SK-N-SH (cell line): ENCODE results near the gene OSBPL2. TPM values are rescaled to one million over a fixed set of nuclear protein-coding genes. Genes with fewer than 3 reads are reported as not detected.

Source experiments
- CTCF ChIP-seq: fragments of 200-600 bp; sonication (generic); IDR thresholded peaks from 2 replicates; pipeline ENCODE4 v1.6.1; 2017; ENCODE audit warnings: antibody characterized with exemption, mild to moderate bottlenecking, moderate library complexity
- EP300 ChIP-seq, 2 experiments: IDR thresholded peaks; 2 replicates each; pipeline versions ENCODE4 v1.4.0 to v1.6.1; 2012; ENCODE audit warnings: borderline replicate concordance in 1 of 2, low read depth in 1 of 2, low read length in 1 of 2
- JUND ChIP-seq: IDR thresholded peaks from 2 replicates; pipeline ENCODE4 v1.4.0; 2012
- MEF2A ChIP-seq: IDR thresholded peaks from 2 replicates; pipeline ENCODE4 v1.4.0; 2012; ENCODE audit warnings: low read depth, borderline replicate concordance
- MXI1 ChIP-seq: IDR thresholded peaks from 2 replicates; pipeline ENCODE4 v1.6.1; 2012; ENCODE audit warnings: mild to moderate bottlenecking, low read depth, low read length, improper control_type of control experiment
- NRF1 ChIP-seq: IDR thresholded peaks from 2 replicates; pipeline ENCODE4 v1.6.1; 2012; ENCODE audit warnings: low read depth, mild to moderate bottlenecking, low read length
- PBX3 ChIP-seq: IDR thresholded peaks from 2 replicates; pipeline ENCODE4; 2012
- RAD21 ChIP-seq: IDR thresholded peaks from 2 replicates; pipeline ENCODE4 v1.6.1; 2012; ENCODE audit warnings: mild to moderate bottlenecking, low read length
- REST ChIP-seq: IDR thresholded peaks from 2 replicates; pipeline ENCODE4 v1.6.1; 2012; ENCODE audit warnings: mild to moderate bottlenecking, low read depth, low read length, moderate library complexity
- SMC3 ChIP-seq: IDR thresholded peaks from 2 replicates; pipeline ENCODE4 v1.6.1; 2012; ENCODE audit warnings: low read depth, low read length, improper control_type of control experiment
- TAF1 ChIP-seq: IDR thresholded peaks from 2 replicates; pipeline ENCODE4 v1.6.1; 2012; ENCODE audit warnings: low read depth, mild to moderate bottlenecking, low read length, moderate library complexity, borderline replicate concordance
- USF1 ChIP-seq: IDR thresholded peaks from 2 replicates; pipeline ENCODE4 v1.4.0; 2012; ENCODE audit warnings: low read depth, borderline replicate concordance
- YY1 ChIP-seq: IDR thresholded peaks from 2 replicates; pipeline ENCODE4 v1.4.0; 2012; ENCODE audit warnings: low read depth, mild to moderate bottlenecking
- polyA plus RNA-seq, 3 experiments: library from polyadenylated mRNA; depleted of rRNA; stranded (reverse); fragments of >200 nt; gene quantifications; 2 replicates each; pipeline ENCODE4 v1.2.3, GENCODE V29; 2012

OSBPL2 gene
- polyA plus RNA-seq, 1 of the 3 experiments (the other 2 are of a cell fraction) = 17.7 TPM

GRCh38 chr20:62302341-62303061 is 64.2 kb downstream of the OSBPL2 start, which contains the start of gene ADRM1 (continued):
- TF ChIP-seq YY1 (0 out of 2 replicates have a peak, but pooled peaks have one; percentile 42), REST (no peak), MXI1 (peak; percentile 65), SMC3 (no peak; the same call in 1 of the 2 replicates), JUND (no peak), NRF1 (peak; percentile 34; the same call in 1 of the 2 replicates), EP300 (IDR thresholded peaks at IDR 0.05; ENCODE audit: borderline replicate concordance in 1 of 2, low read depth in 1 of 2, low read length in 1 of 2) (peak in 1 of 2 experiments; percentile 66; a peak in 1 of 4 replicates), USF1 (no peak), TAF1 (peak; percentile 62; the same call in 1 of the 2 replicates), CTCF (peak; percentile 82), MEF2A (no peak), PBX3 (peak; percentile 99), RAD21 (peak; percentile 43)
